Fibroblast of mammary gland (primary cell): ENCODE results near the gene UGT1A5.

ENCODE experiments used
- DNase-seq: peaks from one replicate; pipeline ENCODE4 v3.0.0-alpha.2; 2010; ENCODE audit warnings: low read depth
- H3K4me3 ChIP-seq: 2 replicates; pipeline ENCODE4 v1.5.1; 2011; ENCODE audit warnings: low read depth, mild to moderate bottlenecking, low read length, moderate library complexity; ENCODE audit not compliant: control insufficient read depth
- TF ChIP-seq, protein P1 (sequence below): conservative IDR thresholded peaks from 2 replicates; pipeline ENCODE4 v1.5.1; 2011; ENCODE audit warnings: low read depth, low read length, inconsistent platforms; ENCODE audit not compliant: control insufficient read depth, insufficient read depth

The UGT1A5 gene

DNA sequence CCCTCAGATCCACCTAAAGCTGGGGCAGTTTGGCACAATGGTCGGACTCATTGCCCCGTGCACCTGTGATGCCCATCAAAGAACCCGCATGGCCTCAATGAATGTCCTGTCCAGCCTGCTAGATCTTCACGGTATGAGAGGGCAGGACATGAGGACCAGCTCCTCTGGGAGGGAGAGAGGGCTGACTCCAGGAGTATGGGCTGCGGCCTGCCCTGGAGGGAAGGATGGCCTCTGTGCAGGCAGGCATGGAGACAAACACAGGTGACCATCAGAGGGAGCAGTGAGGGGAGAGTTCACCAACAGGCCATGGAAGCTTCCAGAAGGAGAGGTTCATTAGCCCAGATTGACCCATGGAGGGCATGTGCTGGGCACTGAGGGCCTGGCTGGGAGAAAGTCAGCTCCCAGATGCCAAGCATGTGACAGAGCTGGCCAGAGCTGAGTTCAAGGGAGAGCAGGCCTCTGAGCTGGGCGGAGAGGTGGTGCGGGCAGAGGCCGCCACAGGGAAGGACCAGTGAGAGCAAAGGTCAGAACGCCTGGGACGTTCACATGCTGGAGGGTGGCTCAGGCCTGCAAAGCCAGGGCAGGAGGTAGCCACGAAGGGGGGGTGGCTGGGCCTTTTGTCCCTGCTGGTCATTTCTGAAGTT lies 105.4 kb downstream of the UGT1A5 start:
- H3K4me3 ChIP-seq: no peak overlapping the region
- DNase-seq: no peak
- TF ChIP-seq, protein P1, sequence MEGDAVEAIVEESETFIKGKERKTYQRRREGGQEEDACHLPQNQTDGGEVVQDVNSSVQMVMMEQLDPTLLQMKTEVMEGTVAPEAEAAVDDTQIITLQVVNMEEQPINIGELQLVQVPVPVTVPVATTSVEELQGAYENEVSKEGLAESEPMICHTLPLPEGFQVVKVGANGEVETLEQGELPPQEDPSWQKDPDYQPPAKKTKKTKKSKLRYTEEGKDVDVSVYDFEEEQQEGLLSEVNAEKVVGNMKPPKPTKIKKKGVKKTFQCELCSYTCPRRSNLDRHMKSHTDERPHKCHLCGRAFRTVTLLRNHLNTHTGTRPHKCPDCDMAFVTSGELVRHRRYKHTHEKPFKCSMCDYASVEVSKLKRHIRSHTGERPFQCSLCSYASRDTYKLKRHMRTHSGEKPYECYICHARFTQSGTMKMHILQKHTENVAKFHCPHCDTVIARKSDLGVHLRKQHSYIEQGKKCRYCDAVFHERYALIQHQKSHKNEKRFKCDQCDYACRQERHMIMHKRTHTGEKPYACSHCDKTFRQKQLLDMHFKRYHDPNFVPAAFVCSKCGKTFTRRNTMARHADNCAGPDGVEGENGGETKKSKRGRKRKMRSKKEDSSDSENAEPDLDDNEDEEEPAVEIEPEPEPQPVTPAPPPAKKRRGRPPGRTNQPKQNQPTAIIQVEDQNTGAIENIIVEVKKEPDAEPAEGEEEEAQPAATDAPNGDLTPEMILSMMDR: no peak

DNA sequence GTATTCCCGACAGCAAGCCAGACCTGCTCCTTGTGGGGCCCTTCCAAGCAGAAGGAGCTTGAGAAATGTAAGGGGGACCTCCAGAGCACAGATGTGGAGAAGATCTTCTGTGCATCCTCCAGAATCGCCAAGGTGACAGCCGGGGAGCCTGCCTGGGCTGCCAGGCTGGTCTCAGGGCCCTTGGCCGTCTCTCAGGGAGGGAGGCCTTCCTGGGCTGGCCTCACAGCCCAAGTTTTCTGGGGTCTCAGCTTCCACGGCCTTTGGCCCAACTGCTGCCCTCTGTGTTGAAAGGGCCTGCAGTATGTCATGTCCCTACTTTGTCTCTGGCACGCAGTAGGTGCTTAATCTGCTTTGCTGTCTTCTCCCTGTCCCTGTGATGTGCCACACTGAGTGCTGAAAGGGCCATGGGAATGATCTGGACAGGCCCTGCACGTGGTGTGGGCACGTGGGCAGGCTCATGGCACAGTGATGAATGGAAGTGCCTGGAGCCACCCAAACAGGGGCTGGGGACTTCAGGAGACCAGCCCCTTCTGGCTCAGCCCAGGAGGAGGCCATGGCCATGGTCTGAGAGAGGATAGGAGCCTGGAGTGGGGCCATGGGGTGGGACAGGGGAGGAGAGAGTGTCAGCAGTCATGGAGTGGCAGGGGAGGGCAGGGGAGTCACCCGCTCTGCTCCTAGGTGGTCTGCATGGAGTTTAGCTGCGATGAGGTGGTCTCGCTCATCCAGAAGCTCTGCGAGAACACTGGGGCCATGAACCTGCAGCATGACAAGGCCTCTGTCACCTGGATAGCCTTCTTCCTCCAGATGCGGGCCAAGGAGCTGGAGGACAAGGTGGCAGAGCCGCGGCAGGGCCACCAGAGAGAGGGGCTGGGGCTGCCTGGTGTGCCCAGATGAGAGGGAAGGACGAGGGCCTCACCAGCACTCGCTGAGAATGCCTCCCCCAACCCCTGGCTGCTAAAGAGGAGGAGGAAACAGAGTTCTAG lies 106.2 kb downstream of the UGT1A5 start:
- no peak for DNase-seq
- TF ChIP-seq, protein P1: no peak
- no peak overlapping the region for H3K4me3 ChIP-seq

DNA sequence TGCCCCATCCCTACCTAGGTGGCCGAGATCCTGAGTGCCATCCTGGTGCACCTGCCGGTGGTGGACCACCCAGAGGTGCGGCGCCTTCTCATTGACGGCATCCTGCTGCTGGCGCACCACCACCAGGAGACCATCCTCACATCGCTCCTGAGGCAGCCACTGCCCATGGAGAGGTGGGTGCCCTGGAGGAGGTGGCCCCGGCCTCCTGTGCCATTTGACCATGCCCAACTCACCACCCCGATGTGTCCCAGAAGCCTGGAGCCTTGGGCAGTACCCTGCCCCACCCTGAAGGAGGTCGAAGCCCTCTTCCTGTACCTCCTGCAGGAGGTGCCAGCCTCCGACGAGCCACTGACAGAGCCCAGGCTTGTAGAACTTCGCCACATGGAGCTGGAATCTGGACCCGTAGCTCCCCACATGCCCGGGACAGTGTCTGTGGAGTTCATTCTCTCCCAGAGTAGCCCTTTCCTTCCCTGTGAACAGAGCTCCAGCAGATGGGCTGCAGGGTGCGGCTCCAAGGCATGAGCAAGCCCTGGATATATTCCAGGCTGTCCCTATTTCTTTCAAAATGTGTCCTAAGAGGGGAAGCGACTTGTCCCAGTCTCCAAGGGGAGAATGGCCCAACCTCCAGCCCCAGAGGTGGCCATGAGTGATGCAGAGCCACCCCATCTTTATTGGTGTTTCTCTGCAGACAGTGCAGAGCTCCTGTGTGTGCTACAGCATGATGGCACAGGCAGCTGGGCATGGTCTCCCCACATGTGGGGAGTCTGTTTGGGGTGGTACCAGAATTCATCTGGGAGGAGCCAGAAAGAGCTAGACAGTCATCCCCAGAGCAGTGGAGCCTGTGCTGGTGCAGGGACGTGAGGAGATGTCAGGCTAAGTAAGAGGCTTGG lies 107.4 kb downstream of the UGT1A5 start:
- DNase-seq: no peak
- H3K4me3 ChIP-seq: no peak overlapping the region
- TF ChIP-seq, protein P1: no peak

DNA sequence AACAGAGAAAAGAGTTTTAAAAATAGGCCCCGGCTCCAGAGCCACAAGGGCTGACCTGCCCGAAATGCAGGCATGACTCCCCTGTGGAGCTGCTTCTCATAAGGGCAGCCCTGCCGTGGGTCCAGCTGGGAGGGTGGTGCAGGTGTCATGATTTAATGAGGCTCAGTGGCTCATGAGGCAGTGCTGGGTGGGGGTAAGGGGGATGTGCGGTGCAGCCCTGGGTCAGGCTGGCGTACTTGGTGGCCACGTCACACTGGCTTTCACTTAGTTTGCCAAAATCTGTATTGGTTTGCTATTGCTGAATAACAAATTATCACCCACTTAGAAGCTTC lies 108.0 kb downstream of the UGT1A5 start:
- TF ChIP-seq, protein P1: no peak
- no peak for DNase-seq

DNA sequence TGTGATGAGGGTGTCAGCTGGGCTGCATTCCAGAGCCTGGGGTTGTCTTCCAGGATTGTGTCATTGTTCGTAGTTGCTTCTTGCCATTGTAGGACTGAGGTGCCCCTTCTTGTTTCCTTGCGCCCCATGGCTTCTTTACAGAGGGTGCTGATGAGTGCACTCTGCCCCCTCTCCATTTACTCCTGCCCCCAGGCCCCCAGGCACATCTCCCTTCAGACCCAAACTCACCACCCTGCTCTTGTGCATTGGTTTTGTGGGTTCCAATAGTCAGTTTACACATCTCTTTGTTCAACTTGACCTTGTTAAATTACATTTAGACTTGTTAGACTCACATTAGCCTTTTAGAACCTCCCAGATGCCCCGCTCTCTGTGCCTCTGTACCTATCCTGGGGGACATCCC lies 108.5 kb downstream of the UGT1A5 start:
- no peak for DNase-seq
- H3K4me3 ChIP-seq: no peak overlapping the region
- TF ChIP-seq, protein P1: no peak

More for the DNA sequence above, 108.0 kb downstream of the UGT1A5 start:
- no peak overlapping the region for H3K4me3 ChIP-seq

DNA sequence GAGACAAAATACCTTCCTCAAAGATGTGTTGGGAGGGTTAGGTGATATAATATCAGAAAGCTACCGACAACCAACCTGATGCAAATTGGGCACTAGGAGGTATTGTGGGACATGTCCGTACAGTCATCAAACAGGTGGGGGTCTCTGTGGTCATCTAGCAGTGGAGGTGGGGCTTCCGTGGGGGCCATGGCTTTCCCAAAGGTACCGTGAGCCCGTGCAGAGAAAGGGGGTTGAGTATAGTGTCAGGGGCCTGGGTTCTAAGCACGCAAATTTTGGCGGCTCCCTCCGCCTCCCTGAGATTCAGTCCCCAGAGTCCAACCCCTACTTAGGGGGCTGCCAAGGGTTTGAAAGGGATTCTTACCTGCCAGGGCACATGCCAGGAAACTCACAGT lies 109.0 kb downstream of the UGT1A5 start:
- no peak for DNase-seq
- TF ChIP-seq, protein P1: no peak
- H3K4me3 ChIP-seq: no peak overlapping the region
